Transverse colon (tissue), 4 donors: Measurements from ENCODE around the gene LRFN4.

Source experiments
- CTCF ChIP-seq, 5 experiments: fragments of 200-600 bp in 3 of 5; fragments of 450-650 bp in 2 of 5; sonication (generic) in 3 of 5; IDR thresholded peaks; 1 replicate in 2 of 5; 2 replicates in 3 of 5; pipeline ENCODE4 v1.5.1; 2016 to 2017; ENCODE audit warnings: antibody characterized with exemption in 5 of 5, inconsistent platforms in 3 of 5, mild to moderate bottlenecking in 2 of 5, moderate library complexity in 1 of 5
- EP300 ChIP-seq: sonication (generic); formaldehyde crosslinking; IDR thresholded peaks from one replicate; pipeline ENCODE4 v1.6.1; 2017; ENCODE audit warnings: antibody characterized with exemption, low read depth
- POLR2A ChIP-seq: fragments of 450-650 bp; IDR thresholded peaks from one replicate; pipeline ENCODE4 v1.6.1; 2016; ENCODE audit warnings: antibody characterized with exemption, mild to moderate bottlenecking, moderate library complexity
- POLR2AphosphoS5 ChIP-seq, 3 donors: sonication (generic); formaldehyde crosslinking; IDR thresholded peaks; one replicate each; pipeline ENCODE4 v1.6.1; 2016; ENCODE audit warnings: antibody characterized with exemption in 3 of 3

GRCh38 chr11:66868082-66868725, 11.3 kb downstream of the LRFN4 start:
- no peak for TF ChIP-seq CTCF (IDR thresholded peaks at IDR 0.05)
- TF ChIP-seq EP300, result no peak
- no peak for TF ChIP-seq POLR2AphosphoS5 (IDR thresholded peaks at IDR 0.05)
- no peak for TF ChIP-seq POLR2A
